HG02610 (cell line): Measurements from ENCODE around the gene INPP1.

Source experiments
- ATAC-seq: cut with Tn5 transposase; IDR thresholded peaks from one replicate; pipeline ENCODE4 v1.9.1; 2021; ENCODE audit warnings: mild to moderate bottlenecking, moderate library complexity; ENCODE audit not compliant: unreplicated experiment

INPP1 gene

DNA sequence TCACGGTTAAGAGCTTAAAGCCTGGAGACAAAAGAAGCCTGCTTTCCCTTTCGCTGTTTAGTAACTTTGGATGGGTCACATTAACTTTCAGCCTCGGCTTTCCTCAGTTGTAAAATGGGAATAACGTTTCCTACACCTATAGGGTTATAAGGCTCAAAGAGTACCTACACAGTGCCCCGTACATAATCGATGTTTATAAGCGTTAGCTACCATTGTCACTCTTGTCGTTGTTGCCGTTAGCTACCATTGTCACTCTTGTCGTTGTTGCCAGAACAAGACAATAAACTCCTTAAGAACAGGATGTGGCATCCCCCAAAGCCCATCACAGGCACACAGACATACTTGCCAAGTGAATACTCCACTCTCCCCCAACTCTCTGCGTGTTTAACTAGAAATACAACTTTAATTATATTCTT is 63.9 kb downstream of the INPP1 start:
- no peak for ATAC-seq

DNA sequence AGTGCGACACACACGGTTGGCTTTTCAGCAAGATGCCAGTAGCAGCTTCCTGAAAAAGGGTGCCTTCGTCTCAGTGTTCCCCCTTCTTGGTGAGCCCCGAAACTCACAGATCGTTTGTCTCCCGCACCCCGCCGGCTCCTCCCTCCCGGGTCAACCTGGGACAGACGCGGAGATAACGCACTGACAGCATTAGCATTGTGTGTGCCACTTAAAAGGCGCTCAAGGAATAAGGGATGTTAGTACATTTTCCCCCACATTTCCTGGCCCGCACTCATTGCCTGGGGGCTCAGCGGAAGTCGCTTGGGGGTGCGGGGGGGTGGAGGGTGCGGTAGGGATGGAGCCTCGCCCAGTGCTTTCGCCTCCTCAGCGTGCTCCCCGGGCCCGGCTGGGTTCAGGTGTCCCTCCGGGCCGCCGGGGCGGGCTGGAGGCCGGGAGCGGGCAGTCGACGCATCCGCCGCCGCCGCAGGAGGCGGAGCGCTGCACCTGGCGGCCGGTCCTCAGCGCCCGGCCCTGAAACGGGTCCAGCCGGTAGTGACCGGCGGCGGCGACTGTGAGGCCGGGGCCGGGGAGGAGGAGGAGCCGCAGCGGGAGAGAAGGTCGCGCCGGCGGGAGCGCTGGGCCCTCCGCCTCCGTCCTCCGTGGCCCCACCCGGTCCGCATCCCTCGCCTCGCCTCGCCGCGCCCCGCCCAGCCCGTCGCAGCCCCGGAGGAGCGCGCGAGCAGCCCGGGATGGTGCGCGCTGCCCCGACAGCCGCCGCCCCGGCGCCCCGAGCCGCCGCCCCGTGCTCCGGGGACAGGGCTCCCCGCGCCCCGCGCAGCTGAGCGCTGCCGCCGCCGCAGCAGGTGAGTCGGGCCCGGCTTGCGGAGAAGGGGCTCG is 64.5 kb downstream of the INPP1 start, which contains the start of gene MFSD6:
Gene MFSD6 (plus strand): TSS at position 694 of the 876 bp plus-strand sequence. CDS start 27,675 bp downstream, outside the sequence.
- ATAC-seq = peak; percentile 61

DNA sequence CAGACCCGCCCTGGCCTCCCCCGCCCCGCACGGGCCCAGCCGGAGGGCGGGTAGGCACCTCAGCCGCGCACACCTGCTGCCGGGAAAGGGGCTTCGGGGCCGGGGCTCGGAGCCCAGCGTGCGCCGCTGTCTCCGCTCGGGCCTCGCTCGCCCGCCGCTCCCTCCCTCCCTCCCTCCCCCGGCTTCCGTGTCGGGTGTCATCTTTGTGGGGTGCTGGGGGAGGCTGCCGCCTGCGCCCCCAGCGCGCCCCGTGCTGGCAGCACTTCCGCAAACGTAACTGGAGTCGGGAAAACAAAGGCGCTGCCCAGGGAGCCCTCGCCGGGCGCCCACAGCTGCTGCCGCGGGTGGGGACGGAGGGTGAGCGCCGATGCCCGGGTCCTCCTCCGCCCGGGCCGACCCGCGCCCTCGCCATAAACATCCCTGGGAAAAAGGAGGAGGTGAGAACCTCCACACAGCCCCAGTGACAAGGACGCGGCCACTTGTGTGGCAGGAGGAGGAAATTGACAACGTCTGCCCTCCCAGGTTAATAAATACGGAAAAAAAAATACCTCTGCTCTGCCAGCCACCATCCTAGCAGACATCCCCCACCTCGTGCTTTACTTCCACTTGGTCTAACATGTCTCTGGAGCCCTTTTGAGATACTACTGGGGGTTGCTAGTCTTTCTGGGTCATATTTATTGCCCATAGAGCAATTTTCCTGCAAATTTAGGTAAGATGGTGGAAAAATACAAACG is 65.3 kb downstream of the INPP1 start:
- ATAC-seq = peak; percentile 54

DNA sequence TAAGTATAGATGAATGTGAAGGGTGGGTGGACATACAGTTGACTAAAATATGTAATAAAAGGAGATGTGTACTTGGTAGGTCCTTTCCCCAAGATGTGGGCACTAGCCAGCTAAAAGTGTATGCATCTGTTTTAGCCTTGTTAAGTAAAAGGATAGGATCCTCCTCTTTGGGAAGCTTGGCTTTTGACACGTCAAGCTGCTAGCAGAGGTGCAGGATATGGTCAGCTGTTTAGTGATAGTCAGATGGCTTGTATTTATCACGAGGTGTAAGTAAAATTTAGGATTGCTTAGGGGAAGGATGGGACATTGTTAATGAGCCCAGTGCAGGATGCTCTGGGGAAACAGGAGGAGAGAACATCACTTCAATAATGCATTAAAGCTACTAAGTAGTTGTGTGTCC is 66.2 kb downstream of the INPP1 start:
- ATAC-seq = no peak

DNA sequence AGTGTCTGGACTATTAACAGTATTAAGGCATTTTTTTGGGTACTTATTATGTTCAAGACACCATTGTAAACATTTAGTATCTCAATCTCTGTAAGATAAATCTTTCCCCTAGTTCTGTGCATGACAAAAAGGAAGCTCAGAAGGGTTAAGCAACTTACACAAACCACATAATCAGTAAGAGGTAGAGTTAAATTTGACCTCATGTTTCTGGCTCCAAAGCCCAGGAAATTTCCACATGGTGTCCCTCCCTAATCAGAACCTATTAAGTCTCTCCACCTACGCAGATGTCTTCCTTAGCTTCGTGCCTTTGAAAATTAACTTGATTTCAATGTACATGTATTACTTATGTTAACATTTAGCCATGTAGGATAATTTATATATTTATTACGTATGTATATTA is 66.8 kb downstream of the INPP1 start:
- no peak for ATAC-seq

DNA sequence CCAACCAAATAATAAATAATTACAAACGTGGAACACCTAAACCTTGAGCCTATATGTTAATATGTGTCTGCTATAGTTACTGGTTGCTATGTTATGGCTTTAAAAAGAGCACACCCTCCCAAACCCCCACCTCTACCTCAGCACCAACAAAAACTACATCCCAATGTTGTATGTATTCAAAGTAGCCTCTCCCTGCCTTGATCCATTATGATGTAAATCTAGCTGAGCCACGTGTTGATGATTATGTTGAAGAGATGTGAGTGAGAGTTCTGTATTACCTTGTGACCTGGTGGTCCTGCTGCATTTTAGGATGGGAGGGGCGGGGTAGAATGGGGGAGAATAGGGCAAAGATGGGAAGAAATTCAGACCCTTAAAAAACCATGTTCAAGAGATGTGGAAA is 69.6 kb downstream of the INPP1 start:
- no peak for ATAC-seq

DNA sequence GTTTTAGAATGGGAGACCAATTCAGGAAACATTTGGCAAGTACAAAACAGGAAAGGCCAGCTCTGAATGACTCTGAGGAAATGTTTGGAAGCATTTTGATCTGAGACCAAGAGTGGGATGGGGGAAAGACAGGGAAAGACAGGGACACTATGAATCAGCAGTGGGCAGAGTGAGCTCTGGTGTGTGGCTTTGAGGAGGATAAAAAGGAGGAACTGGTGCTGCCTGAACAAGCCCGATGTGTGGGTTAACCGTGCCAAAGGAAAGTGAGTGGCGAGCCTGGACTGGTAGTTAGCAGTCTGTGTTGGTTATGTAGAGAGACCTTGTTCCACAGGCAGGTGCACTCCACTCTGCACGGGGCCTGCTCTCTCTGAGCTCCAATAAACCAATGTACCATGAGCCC is 70.0 kb downstream of the INPP1 start:
- no peak for ATAC-seq

DNA sequence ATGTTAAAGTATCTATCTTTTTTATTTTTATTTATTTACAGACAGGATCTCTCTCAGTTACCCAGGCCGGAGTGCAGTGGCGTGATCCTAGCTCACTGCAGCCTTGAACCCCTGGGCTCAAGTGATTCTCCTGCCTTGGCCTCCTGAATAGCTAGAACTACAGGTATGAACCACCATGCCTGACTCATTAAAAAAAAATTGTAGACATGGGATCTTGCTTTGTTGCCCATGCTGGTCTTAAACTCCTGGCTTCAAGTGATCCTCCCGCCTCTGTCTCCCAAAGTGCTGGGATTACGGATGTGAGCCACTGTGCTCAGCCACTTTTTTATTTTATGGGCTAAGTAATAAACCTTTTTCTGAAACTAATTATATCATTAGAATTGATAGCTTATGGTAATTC is 71.9 kb downstream of the INPP1 start:
- no peak for ATAC-seq

DNA sequence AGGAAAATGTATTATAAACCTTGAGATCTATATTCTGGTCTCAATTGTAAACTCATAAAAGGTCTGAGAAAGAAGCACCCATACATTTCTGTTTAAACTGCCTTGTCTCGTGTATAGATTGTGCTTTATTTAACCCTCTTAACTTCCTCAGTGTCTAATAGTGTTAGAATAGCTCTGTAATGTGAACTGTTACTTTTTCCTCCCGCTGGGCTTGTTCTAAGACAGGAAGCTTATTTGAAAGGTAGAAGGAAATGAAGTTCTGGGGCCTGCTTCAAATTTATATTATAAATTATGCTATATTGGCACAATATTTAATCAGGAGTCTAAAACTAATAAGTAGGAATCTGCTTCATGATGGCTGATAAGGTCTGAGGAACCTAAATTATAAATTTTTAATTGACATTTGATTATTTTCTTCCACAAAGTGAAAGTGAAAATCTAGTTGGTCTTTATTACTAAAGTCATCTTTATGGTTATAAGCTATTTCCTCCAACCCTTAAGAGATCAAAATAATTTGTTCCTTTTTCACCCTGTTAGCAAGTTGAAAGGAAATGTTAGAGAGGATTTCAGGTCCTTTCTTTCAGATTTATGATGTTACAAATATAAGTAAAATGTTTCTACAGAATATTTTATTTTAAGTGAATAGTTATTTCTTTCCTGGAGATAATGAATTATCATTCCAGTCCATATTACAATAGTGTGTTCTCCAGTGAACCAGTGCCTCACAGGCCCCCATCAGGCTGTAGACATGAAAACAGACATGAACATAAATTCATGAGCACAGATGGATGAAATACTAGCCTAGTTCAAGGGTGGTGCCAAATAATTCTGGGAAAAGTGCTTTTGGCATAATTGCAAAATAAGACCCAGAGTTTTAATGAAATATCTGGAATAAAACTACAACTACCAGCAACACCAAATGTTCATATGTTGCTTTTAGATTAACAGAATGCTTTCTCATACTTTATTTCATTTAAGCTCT is 72.7 kb downstream of the INPP1 start:
- ATAC-seq = peak; percentile 40

DNA sequence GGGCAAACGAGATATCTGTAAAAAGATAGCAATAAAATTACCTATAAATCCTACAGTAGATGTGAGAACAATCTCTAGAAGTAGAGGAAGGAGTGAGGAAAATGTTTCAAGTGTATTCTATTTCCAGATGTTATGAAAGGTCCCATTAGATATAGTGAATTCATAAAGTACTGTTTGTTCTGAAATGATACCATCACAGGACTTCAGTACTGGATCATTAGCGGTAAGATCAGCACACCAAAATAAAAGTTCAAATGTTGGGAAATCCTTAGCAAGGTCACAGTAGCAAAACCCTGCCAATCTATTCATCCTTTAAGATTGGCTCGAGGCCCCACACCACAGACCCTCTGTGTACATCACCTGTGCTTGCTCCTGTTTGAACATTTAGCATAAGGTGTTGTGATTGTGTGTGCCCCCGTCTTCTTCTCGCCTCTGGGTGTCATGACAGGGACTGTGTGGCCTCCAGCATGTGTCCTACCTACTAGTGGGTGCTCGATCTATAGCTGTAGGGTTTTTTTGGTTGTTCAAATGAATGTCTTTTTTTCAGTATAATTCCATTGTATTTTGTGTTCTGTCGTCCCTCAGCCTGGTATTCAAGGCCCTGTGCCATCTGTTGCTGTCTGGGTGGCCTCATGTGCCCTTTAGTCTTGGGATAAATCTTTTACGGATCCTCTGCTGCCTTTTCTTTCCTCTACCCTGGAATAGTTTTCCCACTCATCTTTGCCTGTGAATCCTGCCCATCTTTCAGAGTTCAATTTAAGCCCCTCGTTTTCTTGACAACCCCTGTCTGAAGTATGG is 73.9 kb downstream of the INPP1 start:
- no peak for ATAC-seq

DNA sequence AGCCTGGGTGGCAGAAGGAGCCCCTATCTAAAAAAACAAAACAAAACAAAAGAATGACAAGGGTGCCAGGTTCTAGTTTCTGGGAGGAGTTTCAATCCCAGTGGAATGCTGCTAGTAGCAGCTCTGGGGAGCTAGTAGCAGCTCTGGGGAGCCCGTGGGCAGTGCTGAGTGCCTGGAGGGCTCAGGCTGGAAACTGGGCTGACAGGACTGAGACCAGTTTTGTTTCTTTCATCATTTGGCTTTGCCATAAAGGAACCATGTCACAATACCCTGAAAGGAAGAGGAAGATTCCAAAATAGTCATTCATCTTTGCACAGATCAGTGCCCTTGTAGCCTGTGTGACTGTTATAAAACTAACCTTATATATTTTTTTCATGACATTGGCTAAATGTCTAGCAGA is 75.3 kb downstream of the INPP1 start:
- no peak for ATAC-seq

DNA sequence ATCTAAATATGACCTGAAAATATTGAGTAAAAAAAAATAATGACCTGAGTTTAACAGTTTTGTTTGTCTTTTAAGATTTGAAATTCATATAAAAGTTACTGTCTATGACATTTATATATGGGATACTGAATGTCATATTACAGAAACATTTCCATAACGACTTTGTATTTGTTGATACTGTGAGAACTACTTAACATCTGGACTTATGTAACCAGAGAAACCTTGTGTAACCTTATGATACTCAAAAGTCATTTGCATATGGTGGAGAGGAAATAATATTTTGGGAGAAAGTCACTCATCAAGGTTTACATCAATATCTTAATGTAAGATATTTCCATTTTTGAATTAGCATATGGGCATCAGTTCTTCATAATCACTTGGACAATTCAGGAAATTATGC is 77.4 kb downstream of the INPP1 start:
- no peak for ATAC-seq
